C4-2B (cell line): ENCODE data around the gene NSD1.

Experiments
- H3K27ac ChIP-seq: fragments of 450-650 bp; 2 replicates; pipeline ENCODE4 v1.5.1; 2017
- ZFX ChIP-seq: fragments of 450-650 bp; IDR thresholded peaks from 2 replicates; pipeline ENCODE4 v1.6.1; 2017
- TF ChIP-seq, protein P1 (sequence below): fragments of 450-650 bp; conservative IDR thresholded peaks from 2 replicates; pipeline ENCODE4 v1.5.1; 2017; ENCODE audit warnings: mild to moderate bottlenecking

Gene NSD1

DNA sequence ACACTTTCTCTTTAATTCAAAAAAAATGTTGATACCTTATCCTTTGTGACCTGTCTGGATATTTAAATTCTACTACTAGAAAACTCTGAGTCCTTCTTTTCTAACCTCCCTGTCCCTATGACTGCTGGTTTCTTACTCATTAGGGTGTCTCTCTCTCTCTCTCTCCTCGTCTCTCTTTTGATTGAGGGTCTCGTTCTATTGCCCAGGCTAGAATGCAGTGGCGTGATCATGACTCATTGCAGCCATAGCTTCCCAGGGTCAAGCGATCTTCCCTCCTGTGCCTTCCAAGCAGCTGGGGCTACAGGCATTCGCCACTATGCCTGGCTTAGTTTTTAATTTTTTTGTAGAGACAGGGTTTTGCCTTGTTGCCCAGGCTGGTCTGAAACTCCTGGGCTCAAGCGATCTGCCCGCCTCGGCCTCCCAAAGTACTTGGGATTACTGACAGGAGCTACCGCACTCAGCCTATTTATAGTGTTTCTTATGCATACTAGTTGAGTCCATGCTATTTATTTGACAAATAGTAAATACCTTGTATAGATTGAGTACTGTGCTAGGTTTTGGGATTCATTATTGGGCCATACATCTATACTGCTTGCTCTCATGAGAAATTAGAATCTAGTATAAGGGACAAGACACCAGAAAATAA lies 61.9 kb downstream of the NSD1 start:
- no peak for TF ChIP-seq ZFX
- TF ChIP-seq, protein P1, sequence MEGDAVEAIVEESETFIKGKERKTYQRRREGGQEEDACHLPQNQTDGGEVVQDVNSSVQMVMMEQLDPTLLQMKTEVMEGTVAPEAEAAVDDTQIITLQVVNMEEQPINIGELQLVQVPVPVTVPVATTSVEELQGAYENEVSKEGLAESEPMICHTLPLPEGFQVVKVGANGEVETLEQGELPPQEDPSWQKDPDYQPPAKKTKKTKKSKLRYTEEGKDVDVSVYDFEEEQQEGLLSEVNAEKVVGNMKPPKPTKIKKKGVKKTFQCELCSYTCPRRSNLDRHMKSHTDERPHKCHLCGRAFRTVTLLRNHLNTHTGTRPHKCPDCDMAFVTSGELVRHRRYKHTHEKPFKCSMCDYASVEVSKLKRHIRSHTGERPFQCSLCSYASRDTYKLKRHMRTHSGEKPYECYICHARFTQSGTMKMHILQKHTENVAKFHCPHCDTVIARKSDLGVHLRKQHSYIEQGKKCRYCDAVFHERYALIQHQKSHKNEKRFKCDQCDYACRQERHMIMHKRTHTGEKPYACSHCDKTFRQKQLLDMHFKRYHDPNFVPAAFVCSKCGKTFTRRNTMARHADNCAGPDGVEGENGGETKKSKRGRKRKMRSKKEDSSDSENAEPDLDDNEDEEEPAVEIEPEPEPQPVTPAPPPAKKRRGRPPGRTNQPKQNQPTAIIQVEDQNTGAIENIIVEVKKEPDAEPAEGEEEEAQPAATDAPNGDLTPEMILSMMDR, result no peak
- H3K27ac ChIP-seq, result no peak overlapping the region

DNA sequence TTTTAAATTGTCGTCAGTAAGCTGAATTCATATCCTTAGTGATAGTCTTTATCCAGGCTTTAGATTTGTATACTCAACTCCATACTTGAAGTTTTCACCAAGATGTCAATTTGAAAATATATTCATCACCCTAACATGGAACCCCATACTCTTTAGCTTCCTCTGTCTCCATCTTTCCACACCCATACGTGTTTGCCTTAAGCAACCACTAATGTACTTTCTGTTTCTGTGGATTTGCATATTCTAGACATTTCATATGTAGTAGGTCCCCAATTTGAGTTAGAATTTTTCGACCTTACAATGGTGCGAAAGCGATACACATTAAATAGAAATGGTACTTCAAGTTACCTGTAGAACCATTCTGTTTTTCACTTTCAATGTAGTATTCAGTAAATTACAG lies 65.2 kb downstream of the NSD1 start:
- H3K27ac ChIP-seq, result no peak overlapping the region
- TF ChIP-seq, protein P1, result no peak
- TF ChIP-seq ZFX, result no peak

DNA sequence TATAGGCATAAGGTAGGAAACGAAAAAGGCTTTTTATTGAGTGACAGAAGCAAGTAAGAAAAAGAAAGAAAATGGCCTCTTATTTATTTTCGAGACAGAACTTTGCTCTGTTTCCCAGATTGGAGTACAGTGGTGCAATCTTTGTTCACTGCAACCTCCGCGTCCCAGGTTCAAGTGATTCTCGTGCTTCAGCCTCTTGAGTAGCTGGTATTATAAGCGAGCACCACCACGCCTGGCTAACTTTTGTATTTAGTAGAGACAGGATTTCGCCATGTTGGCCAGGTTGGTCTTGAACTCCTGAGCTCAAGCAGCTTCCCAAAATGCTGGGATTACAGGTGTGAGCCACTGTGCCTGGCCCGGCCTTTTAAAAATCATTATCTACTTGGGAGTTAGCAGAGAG lies 70.7 kb downstream of the NSD1 start:
- TF ChIP-seq, protein P1, result no peak
- no peak for TF ChIP-seq ZFX
- no peak overlapping the region for H3K27ac ChIP-seq

DNA sequence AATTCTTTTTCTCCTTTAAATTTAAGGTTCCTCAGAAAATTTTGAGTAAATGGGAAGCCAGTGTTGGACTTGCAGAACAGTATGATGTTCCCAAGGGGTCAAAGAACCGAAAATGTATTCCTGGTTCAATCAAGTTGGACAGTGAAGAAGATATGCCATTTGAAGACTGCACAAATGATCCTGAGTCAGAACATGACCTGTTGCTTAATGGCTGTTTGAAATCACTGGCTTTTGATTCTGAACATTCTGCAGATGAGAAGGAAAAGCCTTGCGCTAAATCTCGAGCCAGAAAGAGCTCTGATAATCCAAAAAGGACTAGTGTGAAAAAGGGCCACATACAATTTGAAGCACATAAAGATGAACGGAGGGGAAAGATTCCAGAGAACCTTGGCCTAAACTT lies 76.0 kb downstream of the NSD1 start:
- no peak for TF ChIP-seq ZFX
- TF ChIP-seq, protein P1, result no peak
- no peak overlapping the region for H3K27ac ChIP-seq

DNA sequence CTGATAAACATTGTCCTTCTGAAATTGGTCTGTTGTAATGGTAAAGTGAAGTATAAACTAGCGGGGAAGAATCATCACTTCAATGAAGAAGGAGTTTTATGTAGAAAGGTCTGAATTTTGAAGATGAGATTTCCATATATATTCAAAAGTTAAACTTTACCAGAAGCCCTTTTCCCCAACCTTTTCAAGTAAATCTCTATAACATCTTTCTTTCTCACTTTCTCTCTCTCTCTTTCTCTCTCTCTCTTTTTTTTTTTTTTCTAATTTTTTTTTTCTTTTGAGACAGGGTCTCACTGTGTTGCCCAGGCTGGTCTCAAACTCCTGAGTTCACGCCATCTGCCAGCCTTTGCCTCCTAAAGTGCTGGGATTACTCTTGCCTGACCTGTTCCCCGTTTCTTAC lies 78.7 kb downstream of the NSD1 start:
- TF ChIP-seq, protein P1, result no peak
- TF ChIP-seq ZFX, result no peak
- H3K27ac ChIP-seq, result no peak overlapping the region

DNA sequence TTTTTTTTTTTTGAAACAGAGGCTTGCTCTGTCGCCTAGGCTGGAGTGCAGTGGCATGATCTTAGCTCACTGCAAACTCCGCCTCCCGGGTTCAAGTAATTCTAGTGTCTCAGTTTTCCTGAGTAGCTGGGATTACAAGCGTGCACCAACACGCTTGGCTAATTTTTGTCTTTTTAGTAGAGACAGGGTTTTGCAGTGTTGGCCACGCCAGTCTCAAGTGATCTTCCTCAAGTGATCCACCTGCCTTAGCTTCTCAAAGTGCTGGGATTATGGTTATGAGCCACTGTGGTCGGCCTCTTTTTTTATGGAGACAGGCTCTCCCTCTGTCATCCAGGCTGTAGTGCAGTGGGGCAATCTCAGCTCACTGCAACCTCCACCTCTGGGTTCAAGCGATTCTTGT lies 87.0 kb downstream of the NSD1 start:
- no peak overlapping the region for H3K27ac ChIP-seq
- TF ChIP-seq, protein P1, result no peak
- TF ChIP-seq ZFX, result no peak

DNA sequence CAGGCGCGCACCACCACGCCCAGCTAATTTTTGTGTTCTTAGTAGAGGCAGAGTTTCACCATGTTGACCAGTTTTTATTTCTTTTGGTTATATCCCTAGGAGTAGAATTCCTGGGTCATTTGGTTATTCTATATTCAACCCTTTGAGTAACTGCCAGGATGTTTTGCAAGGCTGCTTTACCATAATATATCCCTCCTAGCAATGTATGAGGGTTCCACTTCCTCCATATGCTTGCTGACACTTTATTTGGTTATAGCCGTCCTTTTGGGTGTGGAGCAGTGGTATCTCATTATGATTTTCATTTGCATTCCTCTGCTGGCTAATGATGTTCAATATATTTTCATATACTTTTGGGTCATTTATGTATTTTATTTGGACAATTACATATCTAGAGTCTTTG lies 88.7 kb downstream of the NSD1 start:
- H3K27ac ChIP-seq, result no peak overlapping the region
- TF ChIP-seq, protein P1, result no peak
